SK-N-SH (cell line): Measurements from ENCODE around the gene HTRA3. TPM values are rescaled to one million over a fixed set of nuclear protein-coding genes. Genes with fewer than 3 reads are reported as not detected.

Experiments
- CTCF ChIA-PET: fragments of 300-600, 350-600 bp; formaldehyde crosslinking; extraction: SDS; loops from one replicate; lab custom pipeline; 2021; lab: Yijun Ruan, JAX
- POLR2A ChIA-PET: fragments of 350-600 bp; sonication (Branson Sonifier 250); formaldehyde crosslinking; extraction: SDS; loops from one replicate; lab custom pipeline; 2020; ENCODE audit warnings: antibody characterized with exemption, inconsistent platforms; lab: Yijun Ruan, JAX
- DNase-seq: peaks from one replicate; pipeline ENCODE4 v3.0.0; 2012
- H2AFZ ChIP-seq: fragments of 200-600 bp; sonication (generic); 2 replicates; pipeline ENCODE4 v1.8.1; 2016; ENCODE audit warnings: antibody characterized with exemption, mild to moderate bottlenecking, low read depth
- H3F3A ChIP-seq: fragments of 200-600 bp; sonication (generic); replicated peaks from 2 replicates; pipeline ENCODE3; 2016; ENCODE audit warnings: antibody characterized with exemption, mild to moderate bottlenecking; ENCODE audit not compliant: insufficient read depth
- H3K27ac ChIP-seq, 2 experiments: fragments of 200-500 bp in 1 of 2; fragments of 200-600 bp in 1 of 2; sonication (Bioruptor generic) in 1 of 2; sonication (generic), shearing (Covaris generic) in 1 of 2; 2 replicates each; pipeline versions ENCODE4 v1.5.1 to v1.6.1; 2014 to 2016; ENCODE audit warnings: low read depth in 2 of 2, inconsistent platforms in 1 of 2, low read length in 1 of 2, mild to moderate bottlenecking in 1 of 2, mixed read lengths in 1 of 2
- H3K27me3 ChIP-seq: fragments of 200-600 bp; sonication (generic), shearing (Covaris generic); 2 replicates; pipeline ENCODE4 v1.6.1; 2016; ENCODE audit warnings: mixed run types; ENCODE audit not compliant: insufficient read depth
- H3K36me3 ChIP-seq, 2 experiments: fragments of 200-500 bp in 1 of 2; fragments of 200-600 bp in 1 of 2; sonication (Bioruptor generic) in 1 of 2; sonication (generic) in 1 of 2; replicated peaks in 1 of 2; 2 replicates each; pipeline versions ENCODE3 to v1.5.1; 2014 to 2016; ENCODE audit warnings: low read length in 1 of 2, mild to moderate bottlenecking in 1 of 2; ENCODE audit not compliant: insufficient read depth in 2 of 2, control insufficient read depth in 1 of 2
- H3K4me1 ChIP-seq, 2 experiments: fragments of 200-500 bp in 1 of 2; fragments of 200-600 bp in 1 of 2; sonication (Bioruptor generic) in 1 of 2; sonication (generic), shearing (Covaris generic) in 1 of 2; 2 replicates each; pipeline versions ENCODE4 v1.5.1 to v1.6.1; 2014 to 2016; ENCODE audit warnings: low read depth in 1 of 2, low read length in 1 of 2, mixed run types in 1 of 2; ENCODE audit not compliant: insufficient read depth in 2 of 2, control insufficient read depth in 1 of 2
- H3K4me2 ChIP-seq: fragments of 200-600 bp; sonication (generic), shearing (Covaris generic); 2 replicates; pipeline ENCODE4 v1.6.1; 2017; ENCODE audit warnings: mixed run types
- H3K4me3 ChIP-seq, 2 experiments: fragments of 200-500 bp in 1 of 2; fragments of 200-600 bp in 1 of 2; sonication (Bioruptor generic) in 1 of 2; sonication (generic), shearing (Covaris generic) in 1 of 2; 2 replicates each; pipeline versions ENCODE4 v1.5.1 to v1.8.1; 2014 to 2016; ENCODE audit warnings: low read depth in 2 of 2, inconsistent platforms in 1 of 2, low read length in 1 of 2, mild to moderate bottlenecking in 1 of 2, mixed read lengths in 1 of 2, moderate library complexity in 1 of 2
- H3K79me2 ChIP-seq: fragments of 200-600 bp; sonication (generic); 2 replicates; pipeline ENCODE4 v1.8.1; 2017; ENCODE audit warnings: mild to moderate bottlenecking; ENCODE audit not compliant: insufficient read depth
- H3K9ac ChIP-seq: fragments of 200-600 bp; sonication (generic); 2 replicates; pipeline ENCODE4 v1.6.1; 2017; ENCODE audit warnings: mixed run types
- H3K9me2 ChIP-seq: fragments of 200-600 bp; sonication (generic); 2 replicates; pipeline ENCODE4 v1.6.1; 2017; ENCODE audit warnings: mixed run types
- H3K9me3 ChIP-seq: fragments of 200-600 bp; sonication (generic); 2 replicates; pipeline ENCODE4 v1.6.1; 2017; ENCODE audit warnings: mixed run types, mild to moderate bottlenecking, moderate library complexity
- H4K20me1 ChIP-seq: fragments of 200-600 bp; sonication (generic); 2 replicates; pipeline ENCODE4 v1.6.1; 2017; ENCODE audit warnings: mild to moderate bottlenecking, mixed run types; ENCODE audit not compliant: insufficient read depth
- CHD2 ChIP-seq: fragments of 150-350 bp; IDR thresholded peaks from 2 replicates; pipeline ENCODE4 v1.6.1; 2018; ENCODE audit warnings: low read length; ENCODE audit not compliant: partially characterized antibody
- CTCF ChIP-seq: fragments of 200-600 bp; sonication (generic); IDR thresholded peaks from 2 replicates; pipeline ENCODE4 v1.6.1; 2017; ENCODE audit warnings: antibody characterized with exemption, mild to moderate bottlenecking, moderate library complexity
- FOXJ3 ChIP-seq: sonication (generic); formaldehyde crosslinking; IDR thresholded peaks from 2 replicates; pipeline ENCODE4 v1.5.1; 2020; ENCODE audit warnings: mild to moderate bottlenecking, missing genetic modification reagents
- FOXM1 ChIP-seq: IDR thresholded peaks from 2 replicates; pipeline ENCODE4 v1.4.0; 2012; ENCODE audit warnings: low read depth, mild to moderate bottlenecking
- GATA2 ChIP-seq: sonication (generic); formaldehyde crosslinking; IDR thresholded peaks from 2 replicates; pipeline ENCODE4 v1.5.0; 2020; ENCODE audit warnings: mild to moderate bottlenecking, missing genetic modification reagents
- JUND ChIP-seq: IDR thresholded peaks from 2 replicates; pipeline ENCODE4 v1.4.0; 2012
- MAX ChIP-seq: IDR thresholded peaks from 2 replicates; pipeline ENCODE4 v1.4.0; 2012; ENCODE audit warnings: low read depth
- MXI1 ChIP-seq: IDR thresholded peaks from 2 replicates; pipeline ENCODE4 v1.6.1; 2012; ENCODE audit warnings: mild to moderate bottlenecking, low read depth, low read length, improper control_type of control experiment
- NFIC ChIP-seq: IDR thresholded peaks from 2 replicates; pipeline ENCODE4 v1.4.0; 2012; ENCODE audit warnings: borderline replicate concordance
- NRF1 ChIP-seq: IDR thresholded peaks from 2 replicates; pipeline ENCODE4 v1.6.1; 2012; ENCODE audit warnings: low read depth, mild to moderate bottlenecking, low read length
- RXRA ChIP-seq: IDR thresholded peaks from 2 replicates; pipeline ENCODE4 v1.4.0; 2012; ENCODE audit warnings: low read depth, mild to moderate bottlenecking, borderline replicate concordance
- TAF1 ChIP-seq: IDR thresholded peaks from 2 replicates; pipeline ENCODE4 v1.6.1; 2012; ENCODE audit warnings: low read depth, mild to moderate bottlenecking, low read length, moderate library complexity, borderline replicate concordance
- USF1 ChIP-seq: IDR thresholded peaks from 2 replicates; pipeline ENCODE4 v1.4.0; 2012; ENCODE audit warnings: low read depth, borderline replicate concordance
- WGBS: methylation state at CpG from one replicate; pipeline ENCODE4 v1.1.6; 2017; ENCODE audit warnings: low lambda C conversion rate; 5-methylcytosine and 5-hydroxymethylcytosine counted together
- polyA plus RNA-seq, 3 experiments: library from polyadenylated mRNA; depleted of rRNA; stranded (reverse); fragments of >200 nt; gene quantifications; 2 replicates each; pipeline ENCODE4 v1.2.3, GENCODE V29; 2012
- TF ChIP-seq, protein P1 (sequence below): fragments of 150-350 bp; IDR thresholded peaks from 2 replicates; pipeline ENCODE4 v1.6.1; 2016; ENCODE audit warnings: mild to moderate bottlenecking, low read depth, low read length

HTRA3 gene
- polyA plus RNA-seq, 1 of the 3 experiments (the other 2 are of a cell fraction): 0.05 TPM

GRCh38 chr4:8316911-8317351 lies 47.4 kb downstream of the HTRA3 start (continued):
- no peak for TF ChIP-seq FOXM1
- TF ChIP-seq NFIC: no peak
- TF ChIP-seq FOXJ3 (CRISPR knock-in tag): no peak
- TF ChIP-seq NRF1: no peak
- no peak for TF ChIP-seq MAX
- TF ChIP-seq GATA2: no peak
- no peak for TF ChIP-seq CHD2

GRCh38 chr4:8317474-8317873 lies 47.9 kb downstream of the HTRA3 start:
- Histone ChIP-seq H3K9ac (no peak overlapping the region), H3K9me3 (no peaks in the 10 kb centered on the region), H3K79me2 (no peaks in the 10 kb centered on the region), H3K4me2 (no peak overlapping the region), H3K4me1 (peaks cover 6 to 21% of the 10 kb centered on the region in 2 experiments; a peak in 2 of 4 replicates), H2AFZ (no peak overlapping the region), H3F3A (no peaks in the 10 kb centered on the region), H3K27me3 (no peaks in the 10 kb centered on the region), H3K4me3 (no peak overlapping the region), H3K9me2 (no peaks in the 10 kb centered on the region), H3K36me3 (no peaks in the 10 kb centered on the region), H4K20me1 (no peaks in the 10 kb centered on the region), H3K27ac (no peak overlapping the region)
- DNase-seq: no peak
- ChIA-PET POLR2A (no interaction called here), CTCF (no interaction called here)
- no peak for TF ChIP-seq USF1
- no peak for TF ChIP-seq FOXJ3 (CRISPR knock-in tag)
- TF ChIP-seq RXRA: no peak
- no peak for TF ChIP-seq JUND
- no peak for TF ChIP-seq CHD2
- no peak for TF ChIP-seq TAF1
- TF ChIP-seq, protein P1, sequence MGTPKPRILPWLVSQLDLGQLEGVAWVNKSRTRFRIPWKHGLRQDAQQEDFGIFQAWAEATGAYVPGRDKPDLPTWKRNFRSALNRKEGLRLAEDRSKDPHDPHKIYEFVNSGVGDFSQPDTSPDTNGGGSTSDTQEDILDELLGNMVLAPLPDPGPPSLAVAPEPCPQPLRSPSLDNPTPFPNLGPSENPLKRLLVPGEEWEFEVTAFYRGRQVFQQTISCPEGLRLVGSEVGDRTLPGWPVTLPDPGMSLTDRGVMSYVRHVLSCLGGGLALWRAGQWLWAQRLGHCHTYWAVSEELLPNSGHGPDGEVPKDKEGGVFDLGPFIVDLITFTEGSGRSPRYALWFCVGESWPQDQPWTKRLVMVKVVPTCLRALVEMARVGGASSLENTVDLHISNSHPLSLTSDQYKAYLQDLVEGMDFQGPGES: no peak
- TF ChIP-seq MXI1: no peak
- no peak for TF ChIP-seq NFIC
- TF ChIP-seq CTCF: no peak
- 91% methylated on average over 6 of the region's 6 CpGs for WGBS
